ENCODE results near the gene COLEC11. TPM values are rescaled to one million over a fixed set of nuclear protein-coding genes. Genes with fewer than 3 reads are reported as not detected.
A peak's percentile ranks its signal among the peaks of the same experiment; 100 is the strongest.

Gene COLEC11
- total and polyA plus RNA-seq, 2 of the 13 experiments (the other 11 are each of a cell fraction or from before 2014, with no cell fraction given), result 1.5 to 3.0 TPM

GRCh38 chr2:3585261-3586109 lies 9.4 kb upstream of the COLEC11 start (continued):
- TF ChIP-seq TBX3 (IDR thresholded peaks at IDR 0.05; ENCODE audit: borderline replicate concordance), result peak; percentile 60; the same call in 1 of the 2 replicates
- TF ChIP-seq ETV6 (CRISPR knock-in tag; conservative IDR thresholded peaks at IDR 0.05), result no peak
- TF ChIP-seq ZNF615 (CRISPR knock-in tag; IDR thresholded peaks at IDR 0.05; ENCODE audit: borderline replicate concordance), result no peak
- peak in 1 of 2 experiments; percentile 63; a peak in 2 of 4 replicates for TF ChIP-seq POLR2A (IDR thresholded peaks at IDR 0.05; ENCODE audit: insufficient read depth in 1 of 2, low read depth in 2 of 2, low read length in 2 of 2)
- TF ChIP-seq ZNF264 (CRISPR knock-in tag; IDR thresholded peaks at IDR 0.05), result peak; percentile 19; the same call in 1 of the 2 replicates
- TF ChIP-seq ZBTB1 (CRISPR knock-in tag; IDR thresholded peaks at IDR 0.05; ENCODE audit: borderline replicate concordance), result no peak
- TF ChIP-seq, protein P1, sequence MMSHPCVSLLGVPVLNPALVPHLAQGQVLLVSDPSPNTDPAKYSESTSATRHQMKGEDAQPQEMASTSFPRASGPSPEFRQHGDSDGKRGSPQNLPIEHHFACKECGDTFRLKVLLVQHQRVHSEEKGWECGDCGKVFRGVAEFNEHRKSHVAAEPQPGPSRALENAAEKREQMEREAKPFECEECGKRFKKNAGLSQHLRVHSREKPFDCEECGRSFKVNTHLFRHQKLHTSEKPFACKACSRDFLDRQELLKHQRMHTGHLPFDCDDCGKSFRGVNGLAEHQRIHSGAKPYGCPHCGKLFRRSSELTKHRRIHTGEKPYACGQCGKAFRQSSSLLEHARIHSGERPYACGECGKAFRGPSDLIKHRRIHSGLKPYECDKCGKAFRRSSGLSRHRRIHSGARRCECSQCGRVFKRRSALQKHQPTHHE (CRISPR knock-in tag; IDR thresholded peaks at IDR 0.05; ENCODE audit: borderline replicate concordance), result peak; percentile 50; the same call in 1 of the 2 replicates
- 0 out of 2 replicates have a peak, but pooled peaks have one; percentile 36 for TF ChIP-seq RELA (CRISPR knock-in tag; IDR thresholded peaks at IDR 0.05)
- TF ChIP-seq, protein P2, sequence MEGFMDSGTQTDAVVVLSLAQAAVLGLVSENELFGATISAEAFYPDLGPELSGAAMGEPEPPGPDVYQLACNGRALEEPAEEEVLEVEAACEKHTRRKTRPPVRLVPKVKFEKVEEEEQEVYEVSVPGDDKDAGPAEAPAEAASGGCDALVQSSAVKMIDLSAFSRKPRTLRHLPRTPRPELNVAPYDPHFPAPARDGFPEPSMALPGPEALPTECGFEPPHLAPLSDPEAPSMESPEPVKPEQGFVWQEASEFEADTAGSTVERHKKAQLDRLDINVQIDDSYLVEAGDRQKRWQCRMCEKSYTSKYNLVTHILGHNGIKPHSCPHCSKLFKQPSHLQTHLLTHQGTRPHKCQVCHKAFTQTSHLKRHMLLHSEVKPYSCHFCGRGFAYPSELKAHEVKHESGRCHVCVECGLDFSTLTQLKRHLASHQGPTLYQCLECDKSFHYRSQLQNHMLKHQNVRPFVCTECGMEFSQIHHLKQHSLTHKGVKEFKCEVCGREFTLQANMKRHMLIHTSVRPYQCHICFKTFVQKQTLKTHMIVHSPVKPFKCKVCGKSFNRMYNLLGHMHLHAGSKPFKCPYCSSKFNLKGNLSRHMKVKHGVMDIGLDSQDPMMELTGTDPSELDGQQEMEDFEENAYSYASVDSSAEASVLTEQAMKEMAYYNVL (CRISPR knock-in tag; IDR thresholded peaks at IDR 0.05; ENCODE audit: borderline replicate concordance), result peak; percentile 84; the same call in 1 of the 2 replicates
- peak; percentile 94 for TF ChIP-seq PAXIP1 (CRISPR knock-in tag; conservative IDR thresholded peaks at IDR 0.05)
- no peak for TF ChIP-seq SP1 (IDR thresholded peaks at IDR 0.05)
- TF ChIP-seq SP1 (CRISPR knock-in tag; IDR thresholded peaks at IDR 0.05), result 0 out of 2 replicates have a peak, but pooled peaks have one; percentile 10
- peak; percentile 84 for TF ChIP-seq ZNF292 (CRISPR knock-in tag; IDR thresholded peaks at IDR 0.05; ENCODE audit: borderline replicate concordance, low read depth)
- peak; percentile 51 for TF ChIP-seq ZNF678 (CRISPR knock-in tag; IDR thresholded peaks at IDR 0.05)
- peak; percentile 71 for TF ChIP-seq XRCC5 (optimal IDR thresholded peaks at IDR 0.05; ENCODE audit: low read length)
- no peak for TF ChIP-seq ZNF354B (CRISPR knock-in tag; IDR thresholded peaks at IDR 0.05)
- no peak for TF ChIP-seq PHF5A (CRISPR knock-in tag; IDR thresholded peaks at IDR 0.05; ENCODE audit: low read depth, unreplicated experiment)
- TF ChIP-seq ZZZ3 (CRISPR knock-in tag; IDR thresholded peaks at IDR 0.05; ENCODE audit: borderline replicate concordance), result no peak
- TF ChIP-seq SP4 (CRISPR knock-in tag; IDR thresholded peaks at IDR 0.05), result no peak
- TF ChIP-seq ARNTL (CRISPR knock-in tag; IDR thresholded peaks at IDR 0.05), result peak; percentile 83; the same call in 1 of the 2 replicates
- peak; percentile 50; the same call in 1 of the 2 replicates for TF ChIP-seq ZNF12 (CRISPR knock-in tag; IDR thresholded peaks at IDR 0.05)
- no peak; the same call in 1 of the 2 replicates for TF ChIP-seq SIN3A (IDR thresholded peaks at IDR 0.05; ENCODE audit: borderline replicate concordance, low read depth, low read length)
- peak; percentile 85 for TF ChIP-seq MED1 (CRISPR knock-in tag; IDR thresholded peaks at IDR 0.05)
- no peak for TF ChIP-seq REL (CRISPR knock-in tag; conservative IDR thresholded peaks at IDR 0.05)
